ENCODE data around the gene PAFAH1B2.

GRCh38 chr11:117176186-117176585 is 32.1 kb downstream of the PAFAH1B2 start:
- TF ChIP-seq CTCF (IDR thresholded peaks at IDR 0.05 in 2 of 3, conservative IDR thresholded peaks at IDR 0.05 in 1 of 3; ENCODE audit: borderline replicate concordance in 1 of 3, insufficient read depth in 1 of 3, low read depth in 2 of 3, low read length in 2 of 3) (no peak), JUND (IDR thresholded peaks at IDR 0.05) (no peak), POLR2AphosphoS5 (IDR thresholded peaks at IDR 0.05; ENCODE audit: low read depth, low read length) (no peak), RAD21 (IDR thresholded peaks at IDR 0.05; ENCODE audit: low read depth) (no peak), EZH2phosphoT487 (IDR thresholded peaks at IDR 0.05; ENCODE audit: borderline replicate concordance) (no peak), TCF7L2 (IDR thresholded peaks at IDR 0.05; ENCODE audit: borderline replicate concordance, extremely low read depth, insufficient read depth, insufficient read length) (no peak), SIN3A (IDR thresholded peaks at IDR 0.05; ENCODE audit: low read depth) (no peak)

All from HCT116 (cell line).